HepG2 (cell line): ENCODE measurements around the gene NHERF2. TPM values are rescaled to one million over a fixed set of nuclear protein-coding genes. Genes with fewer than 3 reads are reported as not detected.

Experiments used
- AGO1 ChIP-seq: fragments of 200-400 bp; formaldehyde crosslinking; IDR thresholded peaks from 2 replicates; pipeline ENCODE4 v1.6.1; 2017; ENCODE audit warnings: mild to moderate bottlenecking, low read depth, low read length, moderate library complexity; ENCODE audit not compliant: poor library complexity, severe bottlenecking
- AGO2 ChIP-seq: fragments of 200-400 bp; formaldehyde crosslinking; optimal IDR thresholded peaks from 2 replicates; pipeline ENCODE3; 2017; ENCODE audit warnings: mild to moderate bottlenecking, low read depth, low read length, moderate library complexity
- AKAP8 ChIP-seq: sonication (generic); formaldehyde crosslinking; IDR thresholded peaks from 2 replicates; pipeline ENCODE4 v1.5.1; 2020; ENCODE audit warnings: mild to moderate bottlenecking, missing genetic modification reagents
- IRX3 ChIP-seq: sonication (generic); formaldehyde crosslinking; IDR thresholded peaks from 2 replicates; pipeline ENCODE4 v1.8.1; 2023; ENCODE audit warnings: mild to moderate bottlenecking, low read depth, missing genetic modification reagents, borderline replicate concordance
- NFKB2 ChIP-seq: sonication (generic); formaldehyde crosslinking; IDR thresholded peaks from 2 replicates; pipeline ENCODE4 v1.4.0; 2020; ENCODE audit warnings: missing genetic modification reagents, borderline replicate concordance
- ZNF253 ChIP-seq: sonication (generic); formaldehyde crosslinking; IDR thresholded peaks from 2 replicates; pipeline ENCODE4 v1.8.0; 2022; ENCODE audit warnings: mild to moderate bottlenecking, missing genetic modification reagents, borderline replicate concordance
- polyA plus RNA-seq, 8 experiments: library from polyadenylated mRNA; depleted of rRNA in 3 of 8; stranded (reverse) in 7 of 8; unstranded in 1 of 8; fragments of >200 nt; fragmentation: Illumina TruSeq in 4 of 8; extraction: Trizol in 4 of 8; gene quantifications; 2 replicates each; pipeline versions ENCODE4 v1.2.1 to v1.2.3, GENCODE V29; 2011 to 2016; ENCODE audit warnings: low read depth in 4 of 8, missing spikeins in 1 of 8, mixed read lengths in 1 of 8; ENCODE audit not compliant: insufficient read depth in 1 of 8
- total RNA-seq, 5 experiments: library from RNA; depleted of rRNA; stranded (reverse); fragments of >200 nt; fragmentation: Illumina TruSeq; extraction: Trizol; gene quantifications; 2 replicates each; pipeline ENCODE4 v1.2.3, GENCODE V29; 2016; ENCODE audit warnings: low read depth in 1 of 5
- TF ChIP-seq, protein P1 (sequence below): sonication (generic); formaldehyde crosslinking; IDR thresholded peaks from 2 replicates; pipeline ENCODE4 v1.5.1; 2020; ENCODE audit warnings: mild to moderate bottlenecking, missing genetic modification reagents, moderate library complexity
- TF ChIP-seq, protein P2 (sequence below): sonication (generic); formaldehyde crosslinking; IDR thresholded peaks from 2 replicates; pipeline ENCODE4 v1.5.0; 2020; ENCODE audit warnings: mild to moderate bottlenecking, missing genetic modification reagents, borderline replicate concordance
- TF ChIP-seq, protein P3 (sequence below): sonication (generic); formaldehyde crosslinking; IDR thresholded peaks from 2 replicates; pipeline ENCODE4 v1.5.0; 2020; ENCODE audit warnings: mild to moderate bottlenecking, missing genetic modification reagents

The NHERF2 gene
- total and polyA plus RNA-seq, 2 of the 13 experiments (the other 11 are each of a cell fraction or from before 2014, with no cell fraction given) = 23.7 to 39.3 TPM

DNA sequence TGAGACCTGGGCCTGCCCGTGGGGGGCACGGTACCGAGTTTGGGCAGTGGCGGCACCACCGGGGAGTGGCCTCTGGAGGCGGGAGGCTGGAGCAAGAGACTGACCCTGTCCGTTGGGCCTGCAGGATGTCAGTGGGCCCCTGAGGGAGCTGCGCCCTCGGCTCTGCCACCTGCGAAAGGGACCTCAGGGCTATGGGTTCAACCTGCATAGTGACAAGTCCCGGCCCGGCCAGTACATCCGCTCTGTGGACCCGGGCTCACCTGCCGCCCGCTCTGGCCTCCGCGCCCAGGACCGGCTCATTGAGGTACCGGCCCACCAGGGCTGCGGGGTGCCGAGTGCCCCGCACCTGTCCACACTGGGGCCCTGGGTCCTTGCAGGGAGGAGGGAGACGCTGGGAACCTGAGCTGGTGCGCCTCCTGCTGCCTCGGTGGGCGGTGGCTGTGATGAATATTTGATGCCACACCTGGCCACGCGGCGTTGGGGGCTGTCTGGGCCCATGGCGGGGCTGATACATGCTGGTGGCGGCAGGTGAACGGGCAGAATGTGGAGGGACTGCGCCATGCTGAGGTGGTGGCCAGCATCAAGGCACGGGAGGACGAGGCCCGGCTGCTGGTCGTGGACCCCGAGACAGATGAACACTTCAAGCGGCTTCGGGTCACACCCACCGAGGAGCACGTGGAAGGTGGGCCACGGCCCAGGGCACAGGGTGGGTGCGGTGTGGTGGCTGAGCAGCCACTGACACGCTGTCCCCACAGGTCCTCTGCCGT, 9.7 kb downstream of the NHERF2 start (continued):
- TF ChIP-seq, protein P1, sequence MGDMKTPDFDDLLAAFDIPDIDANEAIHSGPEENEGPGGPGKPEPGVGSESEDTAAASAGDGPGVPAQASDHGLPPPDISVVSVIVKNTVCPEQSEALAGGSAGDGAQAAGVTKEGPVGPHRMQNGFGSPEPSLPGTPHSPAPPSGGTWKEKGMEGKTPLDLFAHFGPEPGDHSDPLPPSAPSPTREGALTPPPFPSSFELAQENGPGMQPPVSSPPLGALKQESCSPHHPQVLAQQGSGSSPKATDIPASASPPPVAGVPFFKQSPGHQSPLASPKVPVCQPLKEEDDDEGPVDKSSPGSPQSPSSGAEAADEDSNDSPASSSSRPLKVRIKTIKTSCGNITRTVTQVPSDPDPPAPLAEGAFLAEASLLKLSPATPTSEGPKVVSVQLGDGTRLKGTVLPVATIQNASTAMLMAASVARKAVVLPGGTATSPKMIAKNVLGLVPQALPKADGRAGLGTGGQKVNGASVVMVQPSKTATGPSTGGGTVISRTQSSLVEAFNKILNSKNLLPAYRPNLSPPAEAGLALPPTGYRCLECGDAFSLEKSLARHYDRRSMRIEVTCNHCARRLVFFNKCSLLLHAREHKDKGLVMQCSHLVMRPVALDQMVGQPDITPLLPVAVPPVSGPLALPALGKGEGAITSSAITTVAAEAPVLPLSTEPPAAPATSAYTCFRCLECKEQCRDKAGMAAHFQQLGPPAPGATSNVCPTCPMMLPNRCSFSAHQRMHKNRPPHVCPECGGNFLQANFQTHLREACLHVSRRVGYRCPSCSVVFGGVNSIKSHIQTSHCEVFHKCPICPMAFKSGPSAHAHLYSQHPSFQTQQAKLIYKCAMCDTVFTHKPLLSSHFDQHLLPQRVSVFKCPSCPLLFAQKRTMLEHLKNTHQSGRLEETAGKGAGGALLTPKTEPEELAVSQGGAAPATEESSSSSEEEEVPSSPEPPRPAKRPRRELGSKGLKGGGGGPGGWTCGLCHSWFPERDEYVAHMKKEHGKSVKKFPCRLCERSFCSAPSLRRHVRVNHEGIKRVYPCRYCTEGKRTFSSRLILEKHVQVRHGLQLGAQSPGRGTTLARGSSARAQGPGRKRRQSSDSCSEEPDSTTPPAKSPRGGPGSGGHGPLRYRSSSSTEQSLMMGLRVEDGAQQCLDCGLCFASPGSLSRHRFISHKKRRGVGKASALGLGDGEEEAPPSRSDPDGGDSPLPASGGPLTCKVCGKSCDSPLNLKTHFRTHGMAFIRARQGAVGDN (CRISPR knock-in tag) = peak; percentile 48; the same call in 1 of the 2 replicates
- peak; percentile 50 for TF ChIP-seq AGO1
- TF ChIP-seq, protein P2, sequence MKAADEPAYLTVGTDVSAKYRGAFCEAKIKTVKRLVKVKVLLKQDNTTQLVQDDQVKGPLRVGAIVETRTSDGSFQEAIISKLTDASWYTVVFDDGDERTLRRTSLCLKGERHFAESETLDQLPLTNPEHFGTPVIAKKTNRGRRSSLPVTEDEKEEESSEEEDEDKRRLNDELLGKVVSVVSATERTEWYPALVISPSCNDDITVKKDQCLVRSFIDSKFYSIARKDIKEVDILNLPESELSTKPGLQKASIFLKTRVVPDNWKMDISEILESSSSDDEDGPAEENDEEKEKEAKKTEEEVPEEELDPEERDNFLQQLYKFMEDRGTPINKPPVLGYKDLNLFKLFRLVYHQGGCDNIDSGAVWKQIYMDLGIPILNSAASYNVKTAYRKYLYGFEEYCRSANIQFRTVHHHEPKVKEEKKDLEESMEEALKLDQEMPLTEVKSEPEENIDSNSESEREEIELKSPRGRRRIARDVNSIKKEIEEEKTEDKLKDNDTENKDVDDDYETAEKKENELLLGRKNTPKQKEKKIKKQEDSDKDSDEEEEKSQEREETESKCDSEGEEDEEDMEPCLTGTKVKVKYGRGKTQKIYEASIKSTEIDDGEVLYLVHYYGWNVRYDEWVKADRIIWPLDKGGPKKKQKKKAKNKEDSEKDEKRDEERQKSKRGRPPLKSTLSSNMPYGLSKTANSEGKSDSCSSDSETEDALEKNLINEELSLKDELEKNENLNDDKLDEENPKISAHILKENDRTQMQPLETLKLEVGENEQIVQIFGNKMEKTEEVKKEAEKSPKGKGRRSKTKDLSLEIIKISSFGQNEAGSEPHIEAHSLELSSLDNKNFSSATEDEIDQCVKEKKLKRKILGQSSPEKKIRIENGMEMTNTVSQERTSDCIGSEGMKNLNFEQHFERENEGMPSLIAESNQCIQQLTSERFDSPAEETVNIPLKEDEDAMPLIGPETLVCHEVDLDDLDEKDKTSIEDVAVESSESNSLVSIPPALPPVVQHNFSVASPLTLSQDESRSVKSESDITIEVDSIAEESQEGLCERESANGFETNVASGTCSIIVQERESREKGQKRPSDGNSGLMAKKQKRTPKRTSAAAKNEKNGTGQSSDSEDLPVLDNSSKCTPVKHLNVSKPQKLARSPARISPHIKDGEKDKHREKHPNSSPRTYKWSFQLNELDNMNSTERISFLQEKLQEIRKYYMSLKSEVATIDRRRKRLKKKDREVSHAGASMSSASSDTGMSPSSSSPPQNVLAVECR (CRISPR knock-in tag) = 0 out of 2 replicates have a peak, but pooled peaks have one; percentile 11
- TF ChIP-seq IRX3 = 0 out of 2 replicates have a peak, but pooled peaks have one; percentile 35
- peak; percentile 10; the same call in 1 of the 2 replicates for TF ChIP-seq NFKB2 (CRISPR knock-in tag)
- TF ChIP-seq, protein P3, sequence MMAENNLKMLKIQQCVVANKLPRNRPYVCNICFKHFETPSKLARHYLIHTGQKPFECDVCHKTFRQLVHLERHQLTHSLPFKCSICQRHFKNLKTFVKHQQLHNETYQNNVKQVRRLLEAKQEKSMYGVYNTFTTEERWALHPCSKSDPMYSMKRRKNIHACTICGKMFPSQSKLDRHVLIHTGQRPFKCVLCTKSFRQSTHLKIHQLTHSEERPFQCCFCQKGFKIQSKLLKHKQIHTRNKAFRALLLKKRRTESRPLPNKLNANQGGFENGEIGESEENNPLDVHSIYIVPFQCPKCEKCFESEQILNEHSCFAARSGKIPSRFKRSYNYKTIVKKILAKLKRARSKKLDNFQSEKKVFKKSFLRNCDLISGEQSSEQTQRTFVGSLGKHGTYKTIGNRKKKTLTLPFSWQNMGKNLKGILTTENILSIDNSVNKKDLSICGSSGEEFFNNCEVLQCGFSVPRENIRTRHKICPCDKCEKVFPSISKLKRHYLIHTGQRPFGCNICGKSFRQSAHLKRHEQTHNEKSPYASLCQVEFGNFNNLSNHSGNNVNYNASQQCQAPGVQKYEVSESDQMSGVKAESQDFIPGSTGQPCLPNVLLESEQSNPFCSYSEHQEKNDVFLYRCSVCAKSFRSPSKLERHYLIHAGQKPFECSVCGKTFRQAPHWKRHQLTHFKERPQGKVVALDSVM (CRISPR knock-in tag) = peak; percentile 8; the same call in 1 of the 2 replicates
- peak; percentile 61 for TF ChIP-seq AGO2
- TF ChIP-seq ZNF253 = no peak
- TF ChIP-seq AKAP8 (CRISPR knock-in tag) = peak; percentile 38
